ENCODE results near the gene CEP295NL. TPM values are rescaled to one million over a fixed set of nuclear protein-coding genes. Genes with fewer than 3 reads are reported as not detected.
A peak's percentile ranks its signal among the peaks of the same experiment; 100 is the strongest.

The CEP295NL gene
- total and polyA plus RNA-seq, 8 donors, result 0.21 to 5.1 (median 2.7) TPM

GRCh38 chr17:78923660-78924453, 20.9 kb upstream of the CEP295NL start:
- ATAC-seq, result peak; percentile 82 to 87 (median 86)
- WGBS, 2 donors, result 1 to 2% methylated on average over 27 to 28 of the region's 28 CpGs
- TF ChIP-seq, protein P1, sequence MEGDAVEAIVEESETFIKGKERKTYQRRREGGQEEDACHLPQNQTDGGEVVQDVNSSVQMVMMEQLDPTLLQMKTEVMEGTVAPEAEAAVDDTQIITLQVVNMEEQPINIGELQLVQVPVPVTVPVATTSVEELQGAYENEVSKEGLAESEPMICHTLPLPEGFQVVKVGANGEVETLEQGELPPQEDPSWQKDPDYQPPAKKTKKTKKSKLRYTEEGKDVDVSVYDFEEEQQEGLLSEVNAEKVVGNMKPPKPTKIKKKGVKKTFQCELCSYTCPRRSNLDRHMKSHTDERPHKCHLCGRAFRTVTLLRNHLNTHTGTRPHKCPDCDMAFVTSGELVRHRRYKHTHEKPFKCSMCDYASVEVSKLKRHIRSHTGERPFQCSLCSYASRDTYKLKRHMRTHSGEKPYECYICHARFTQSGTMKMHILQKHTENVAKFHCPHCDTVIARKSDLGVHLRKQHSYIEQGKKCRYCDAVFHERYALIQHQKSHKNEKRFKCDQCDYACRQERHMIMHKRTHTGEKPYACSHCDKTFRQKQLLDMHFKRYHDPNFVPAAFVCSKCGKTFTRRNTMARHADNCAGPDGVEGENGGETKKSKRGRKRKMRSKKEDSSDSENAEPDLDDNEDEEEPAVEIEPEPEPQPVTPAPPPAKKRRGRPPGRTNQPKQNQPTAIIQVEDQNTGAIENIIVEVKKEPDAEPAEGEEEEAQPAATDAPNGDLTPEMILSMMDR (IDR thresholded peaks at IDR 0.05), result no peak
- Histone ChIP-seq H3K9me3 (no peaks in the 10 kb centered on the region), H3K27ac (peak overlapping the region; percentile 52 to 91 (median 74)), H3K4me1 (peaks cover 23 to 40% (median 25%) of the 10 kb centered on the region in 3 donors), H3K27me3 (no peaks in the 10 kb centered on the region), H3K36me3 (no peaks in the 10 kb centered on the region), H3K4me3 (peak overlapping the region; percentile 57 to 74 (median 73))
- intact Hi-C loops (cut with DNase I), result loop anchor here in 2 of 3 donors (10.0 kb wide), 1 partner anchor 49 kb away; no protein-coding TSS in a partner anchor
- DNase-seq, result peak; percentile 89 to 97 (median 94)
- FAIRE-seq, result no peak

GRCh38 chr17:78922816-78923498, 20.0 kb upstream of the CEP295NL start:
- H3K4me1 ChIP-seq, result peaks cover 23 to 40% (median 25%) of the 10 kb centered on the region in 3 donors
- H3K27me3 ChIP-seq, result no peaks in the 10 kb centered on the region
- no peaks in the 10 kb centered on the region for H3K9me3 ChIP-seq
- intact Hi-C loops (cut with DNase I), result loop anchor here in 2 of 3 donors (10.0 kb wide), 1 partner anchor 48 kb away; no protein-coding TSS in a partner anchor
- no peaks in the 10 kb centered on the region for H3K36me3 ChIP-seq
- peak overlapping the region in 2 of 4 donors; percentile 73 for H3K4me3 ChIP-seq
- WGBS, 2 donors, result 52 to 61% methylated on average over 11 to 13 of the region's 13 CpGs
- DNase-seq (no peak), FAIRE-seq (no peak), ATAC-seq (peak; percentile 0 to 5 (median 1))
- TF ChIP-seq, protein P1 (IDR thresholded peaks at IDR 0.05), result no peak
- H3K27ac ChIP-seq, result peak overlapping the region; percentile 52 to 91 (median 74)

DNA sequence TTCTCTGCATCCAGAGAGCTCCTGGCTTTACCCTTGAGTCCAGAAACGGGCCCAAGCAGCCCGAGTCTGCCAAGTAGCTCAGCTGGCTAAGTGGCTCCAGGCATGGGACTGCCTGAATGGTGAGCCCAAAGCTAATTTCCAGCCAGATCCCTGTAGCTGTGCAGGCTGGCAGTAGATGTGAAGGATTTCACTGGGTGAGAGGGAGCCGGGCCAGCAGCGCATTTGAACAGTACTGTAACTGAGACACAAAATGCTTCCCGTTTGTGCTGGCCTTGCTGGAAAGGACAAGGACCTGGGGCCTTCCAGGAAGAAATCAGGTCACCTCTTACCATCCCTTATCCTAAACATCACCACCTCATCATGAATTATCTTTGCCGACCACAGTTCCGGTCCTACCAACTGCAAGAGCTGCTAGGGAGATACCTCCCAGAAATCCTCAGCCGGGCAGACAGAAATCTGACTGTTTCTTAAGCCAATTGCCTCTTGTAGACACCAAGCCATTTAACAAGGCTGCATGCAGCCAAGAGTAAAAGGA, 18.5 kb upstream of the CEP295NL start:
- FAIRE-seq, result no peak
- peak overlapping the region; percentile 3 to 91 (median 64) for H3K27ac ChIP-seq
- DNase-seq, result no peak
- no peaks in the 10 kb centered on the region for H3K9me3 ChIP-seq
- H3K4me1 ChIP-seq, result peaks cover 23 to 41% (median 25%) of the 10 kb centered on the region in 3 donors
- TF ChIP-seq, protein P1 (IDR thresholded peaks at IDR 0.05), result no peak
- peak in 2 of 4 donors; percentile 3 for ATAC-seq
- intact Hi-C loops (cut with DNase I), result loop anchor here in 2 of 3 donors (10.0 kb wide), 1 partner anchor 47 kb away; no protein-coding TSS in a partner anchor
- no peaks in the 10 kb centered on the region for H3K36me3 ChIP-seq
- no peaks in the 10 kb centered on the region for H3K27me3 ChIP-seq
- H3K4me3 ChIP-seq, result no peak overlapping the region
- 38 to 42% methylated on average over 8 of the region's 8 CpGs for WGBS, 2 donors

GRCh38 chr17:78920528-78920927, 17.5 kb upstream of the CEP295NL start:
- Histone ChIP-seq H3K27me3 (no peaks in the 10 kb centered on the region), H3K9me3 (no peaks in the 10 kb centered on the region), H3K27ac (peak overlapping the region; percentile 15 to 91 (median 68)), H3K4me3 (no peak overlapping the region), H3K4me1 (peaks cover 23 to 51% (median 25%) of the 10 kb centered on the region in 3 donors), H3K36me3 (no peaks in the 10 kb centered on the region)
- WGBS, 2 donors, result 18 to 23% methylated on average over 8 of the region's 8 CpGs
- intact Hi-C loops (cut with DNase I), result loop anchor here in 2 of 3 donors (10.0 kb wide), 1 partner anchor 46 kb away; no protein-coding TSS in a partner anchor
- FAIRE-seq, result no peak
- DNase-seq, result no peak
- peak in 3 of 4 donors; percentile 0 to 25 (median 12) for ATAC-seq
- TF ChIP-seq, protein P1 (IDR thresholded peaks at IDR 0.05), result no peak

Measured in pancreas (tissue), 10 donors.